HG03159 (cell line): Measurements from ENCODE around the gene HMCN2.

ENCODE experiments used
- ATAC-seq: cut with Tn5 transposase; IDR thresholded peaks from one replicate; pipeline ENCODE4 v1.9.1; 2021; ENCODE audit warnings: mild to moderate bottlenecking, moderate library complexity; ENCODE audit not compliant: unreplicated experiment

HMCN2 gene

DNA sequence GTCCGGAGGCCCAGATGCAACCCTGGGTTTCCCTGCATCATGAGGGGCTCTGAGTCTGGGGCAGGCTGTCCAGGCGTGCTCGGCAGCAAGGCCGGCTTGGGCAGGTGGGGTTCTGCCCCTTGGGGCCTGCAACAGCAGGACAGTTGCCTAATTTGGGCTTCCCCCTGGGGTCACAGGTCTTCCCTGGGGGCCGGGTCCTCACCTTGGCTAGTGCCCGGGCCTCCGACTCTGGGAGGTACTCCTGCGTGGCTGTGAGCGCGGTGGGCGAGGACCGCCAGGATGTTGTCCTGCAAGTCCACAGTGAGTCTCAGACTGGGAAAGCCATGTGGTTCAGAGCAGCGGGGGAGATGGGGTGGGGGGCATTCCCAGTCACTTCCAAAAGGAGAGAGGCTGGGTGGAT lies 97.1 kb downstream of the HMCN2 start:
- no peak for ATAC-seq

DNA sequence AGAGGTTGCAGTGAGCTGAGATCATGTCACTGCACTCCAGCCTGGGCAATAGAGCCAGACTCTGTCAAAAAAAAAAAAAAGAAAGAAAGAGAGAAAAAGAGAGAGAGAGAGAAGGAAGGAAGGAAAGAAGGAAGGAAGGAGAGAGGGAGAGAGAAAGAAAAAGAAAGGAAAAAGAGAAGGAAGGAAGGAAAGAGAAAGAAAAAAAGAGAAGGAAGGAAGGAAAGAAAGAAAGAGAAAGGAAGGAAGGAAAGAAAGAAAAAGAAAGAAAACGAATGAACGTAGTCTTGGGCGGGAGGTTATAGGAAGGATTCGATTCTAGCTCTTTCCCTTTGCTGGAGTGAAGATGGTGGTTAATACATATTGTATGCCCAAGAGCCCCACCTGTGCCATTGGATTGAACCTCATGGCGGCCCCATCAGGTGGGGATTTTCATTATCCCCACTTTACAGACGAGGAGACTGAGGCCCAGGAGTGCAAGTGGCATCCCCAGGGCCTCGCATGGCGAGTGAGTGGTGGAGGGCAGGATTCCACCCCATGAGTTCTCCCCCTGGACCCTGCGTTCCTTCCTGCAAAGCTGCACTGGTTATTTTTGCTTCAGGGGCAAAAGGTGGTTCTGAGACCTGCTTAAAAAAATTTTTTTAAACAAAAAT lies 98.3 kb downstream of the HMCN2 start:
- ATAC-seq, result no peak

GRCh38 chr9:130364619-130365322 lies 99.2 kb downstream of the HMCN2 start:
- ATAC-seq, result no peak

- ATAC-seq, result no peak
These were observed 99.8 kb downstream of the HMCN2 start for GRCh38 chr9:130365323-130365721.

GRCh38 chr9:130366072-130366471 lies 100.5 kb downstream of the HMCN2 start:
- ATAC-seq, result no peak

DNA sequence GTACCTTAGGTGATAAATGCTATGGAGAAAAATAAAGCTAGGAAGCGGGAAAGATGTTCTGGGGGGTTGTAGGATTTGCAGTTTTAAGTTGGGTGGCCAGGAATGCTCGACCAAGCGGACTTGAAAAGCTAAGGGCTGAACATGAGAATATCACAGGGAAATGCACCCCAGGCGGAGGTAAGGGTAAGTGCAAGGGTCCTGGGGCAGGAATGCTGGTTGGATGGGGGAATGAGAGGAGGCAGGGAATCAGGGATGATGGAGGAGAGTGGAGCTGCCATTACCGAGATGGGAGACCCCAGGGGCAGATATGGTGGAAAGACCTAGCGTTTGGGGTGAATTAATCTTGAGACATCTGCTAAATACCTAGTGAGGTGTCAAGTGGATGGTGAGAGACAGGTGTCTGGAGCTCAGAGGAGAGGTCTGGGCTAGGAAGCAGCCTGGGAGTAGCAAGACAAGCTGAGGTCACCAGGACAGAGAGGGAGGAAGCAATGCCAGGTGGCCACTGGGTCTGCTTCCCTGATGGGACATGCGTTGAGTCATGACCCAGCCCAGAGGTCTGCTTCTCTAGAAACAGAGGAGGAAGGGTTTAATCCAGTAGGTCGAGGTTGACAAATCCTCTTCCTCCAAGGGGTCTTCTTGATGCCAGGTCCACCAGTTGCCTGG lies 101.5 kb downstream of the HMCN2 start:
- no peak for ATAC-seq

DNA sequence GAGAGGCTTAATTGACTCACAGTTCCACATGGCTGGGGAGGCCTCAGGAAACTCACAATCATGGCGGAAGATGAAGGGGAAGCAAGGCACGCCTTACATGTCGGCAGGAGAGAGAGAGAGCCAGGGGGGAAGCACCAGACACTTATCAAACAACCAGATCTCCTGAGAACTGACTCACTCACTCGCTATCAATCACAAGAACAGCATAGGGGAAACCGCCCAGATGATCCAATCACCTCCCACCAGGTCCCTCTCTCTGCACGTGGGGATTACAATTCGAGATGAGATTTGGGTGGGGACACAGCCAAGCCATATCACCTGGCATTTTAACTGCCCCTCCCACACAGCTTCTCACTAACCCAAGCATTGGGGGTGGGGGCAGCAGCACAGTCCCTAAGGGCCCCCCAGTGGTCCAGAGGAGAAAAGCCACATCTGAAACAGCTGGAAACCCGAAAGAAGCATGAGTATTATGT lies 103.1 kb downstream of the HMCN2 start:
- ATAC-seq, result no peak

DNA sequence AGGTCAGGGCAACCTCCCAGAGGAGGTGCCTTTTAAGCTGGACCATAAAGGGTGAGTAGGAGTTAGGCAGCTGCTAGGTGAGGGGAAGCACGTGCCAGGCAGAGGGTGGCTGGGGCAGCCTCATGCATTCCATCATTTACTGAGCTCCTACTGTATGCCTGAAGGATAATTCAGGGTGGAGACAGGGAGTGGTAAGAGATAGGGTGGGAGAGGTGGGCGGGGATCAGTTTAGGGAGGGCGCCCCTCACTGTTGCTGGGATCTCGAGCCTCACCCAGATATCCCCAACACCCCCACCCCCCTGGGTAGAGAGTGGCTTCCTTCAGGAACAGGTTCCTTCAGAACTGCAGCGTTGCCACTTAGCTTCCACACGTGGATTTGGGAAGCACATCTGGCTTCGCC lies 104.7 kb downstream of the HMCN2 start:
- no peak for ATAC-seq

DNA sequence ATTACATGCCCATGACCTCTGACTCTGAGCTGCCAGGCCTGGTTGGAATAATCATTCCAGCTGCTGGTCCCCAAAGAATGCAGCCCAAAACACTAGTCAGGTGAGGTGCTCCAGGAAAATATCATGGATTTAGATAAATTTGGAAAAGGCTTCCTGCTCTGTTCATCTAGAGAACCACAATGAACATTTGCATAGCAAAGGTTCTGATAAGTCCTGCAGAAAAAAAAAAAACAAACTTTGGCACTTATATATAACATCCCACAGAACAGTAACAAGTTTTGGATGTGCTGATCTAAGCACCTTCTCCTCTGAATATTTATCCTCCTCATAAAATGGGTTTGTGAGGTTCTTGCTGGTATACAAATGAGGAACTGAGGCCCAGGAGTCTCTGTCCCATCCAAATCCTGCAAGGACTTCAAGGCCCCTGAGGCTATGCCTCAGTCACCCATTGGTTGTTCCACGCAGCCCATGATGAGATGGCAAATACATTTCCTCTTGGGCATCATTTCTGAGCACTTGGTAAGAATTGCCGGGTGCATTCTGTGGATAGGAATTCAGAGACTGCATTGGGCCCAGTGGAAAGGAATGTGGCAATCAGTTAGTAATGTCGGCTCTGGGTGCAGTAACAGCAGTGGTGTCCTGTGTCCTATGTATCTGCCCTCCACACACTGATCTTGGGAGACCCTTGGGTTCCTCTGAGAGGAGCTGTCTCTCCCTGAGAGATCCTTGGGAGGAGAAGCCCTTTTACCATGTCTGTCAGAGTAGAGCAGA lies 105.8 kb downstream of the HMCN2 start:
- ATAC-seq, result no peak

- no peak for ATAC-seq
These were observed 106.5 kb downstream of the HMCN2 start for GRCh38 chr9:130372057-130372456.

DNA sequence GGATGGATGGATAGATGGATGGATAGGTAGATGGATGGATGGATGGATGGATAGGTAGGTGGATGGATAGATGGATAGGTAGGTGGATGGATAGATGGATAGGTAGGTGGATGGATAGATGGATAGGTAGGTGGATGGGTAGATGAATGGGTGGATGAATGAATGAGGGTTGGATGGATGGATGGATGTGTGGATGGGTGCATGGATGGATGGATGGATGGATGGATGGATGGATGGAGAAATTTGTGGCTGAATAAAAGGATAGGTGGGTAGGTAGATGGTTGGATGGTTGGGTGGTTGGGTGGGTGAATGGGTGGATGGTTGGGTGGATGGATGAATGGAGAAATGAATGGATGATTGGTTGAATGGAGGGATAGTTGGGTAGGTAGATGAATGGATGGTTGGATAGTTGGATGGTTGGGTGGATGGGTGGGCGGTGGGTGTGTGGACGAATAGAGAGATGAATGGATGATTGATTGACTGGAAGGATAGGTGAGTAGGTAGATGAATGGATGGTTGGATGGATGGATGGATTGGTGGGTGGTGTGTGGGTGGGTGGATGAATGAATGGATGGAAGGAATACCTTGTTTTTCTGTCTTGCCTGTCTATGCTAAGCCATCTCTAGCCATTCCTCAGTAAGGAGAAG lies 108.2 kb downstream of the HMCN2 start:
- ATAC-seq, result no peak

DNA sequence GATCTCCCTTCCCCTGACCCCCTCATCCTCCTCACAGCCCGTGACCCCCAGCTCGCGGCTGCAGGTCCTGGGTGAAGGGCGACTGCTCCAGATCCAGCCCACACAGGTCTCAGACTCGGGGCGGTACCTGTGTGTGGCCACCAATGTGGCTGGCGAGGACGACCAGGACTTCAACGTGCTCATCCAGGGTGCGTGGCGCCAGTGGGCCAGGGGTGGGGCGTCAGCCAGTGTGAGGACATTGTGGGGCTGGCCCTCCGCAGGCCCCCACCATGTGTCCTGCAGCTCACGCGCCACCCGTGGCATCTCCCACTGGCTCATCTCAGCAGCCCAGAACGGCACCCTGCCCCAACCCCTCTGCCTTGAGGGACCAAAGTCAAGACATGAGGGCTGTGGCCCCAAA lies 112.1 kb downstream of the HMCN2 start:
- ATAC-seq, result no peak

- no peak for ATAC-seq
These were observed 113.5 kb downstream of the HMCN2 start for GRCh38 chr9:130378875-130379648.

DNA sequence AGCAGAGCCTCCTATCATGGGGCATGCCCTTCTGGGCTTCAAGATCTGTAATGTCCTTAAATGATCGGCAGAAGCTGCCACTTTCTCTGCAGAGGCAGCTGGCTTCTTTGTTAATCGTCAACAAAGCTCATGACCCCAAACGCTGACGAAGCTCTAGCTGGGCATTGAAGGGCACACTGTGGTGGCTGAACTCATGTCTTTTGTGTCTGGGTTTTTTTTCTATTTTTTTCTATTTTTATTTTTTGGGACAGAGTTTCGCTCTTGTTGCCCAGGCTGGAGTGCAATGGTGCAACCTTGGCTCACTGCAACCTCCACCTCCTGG lies 114.0 kb downstream of the HMCN2 start:
- ATAC-seq, result no peak

DNA sequence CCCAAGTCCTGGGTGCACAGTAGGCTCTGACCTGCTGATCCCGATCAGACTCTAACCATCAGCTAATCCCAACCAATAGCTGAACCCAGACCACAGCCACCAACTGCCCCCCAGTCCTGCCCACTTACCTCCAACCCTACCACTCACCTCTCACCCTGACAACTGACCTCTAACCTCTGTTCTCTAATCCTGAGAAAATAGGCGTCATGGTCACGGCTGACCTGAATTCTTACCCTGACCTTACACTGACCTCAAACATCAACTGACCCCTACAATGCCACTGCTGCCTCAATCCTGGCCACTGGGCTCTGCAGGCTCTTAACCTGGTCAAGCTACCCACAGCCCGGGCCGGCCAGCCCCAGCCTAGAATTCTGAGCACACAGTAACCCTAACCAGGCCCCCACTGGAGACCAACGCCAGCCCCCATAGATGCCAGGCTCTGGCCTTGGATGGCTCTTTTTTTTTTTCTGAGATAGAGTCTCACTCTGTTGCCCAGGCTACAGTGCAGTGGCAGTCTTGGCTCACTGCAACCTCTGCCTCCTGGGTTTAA lies 115.4 kb downstream of the HMCN2 start:
- ATAC-seq, result no peak

- no peak for ATAC-seq
These were observed 116.1 kb downstream of the HMCN2 start for GRCh38 chr9:130381660-130382059.

DNA sequence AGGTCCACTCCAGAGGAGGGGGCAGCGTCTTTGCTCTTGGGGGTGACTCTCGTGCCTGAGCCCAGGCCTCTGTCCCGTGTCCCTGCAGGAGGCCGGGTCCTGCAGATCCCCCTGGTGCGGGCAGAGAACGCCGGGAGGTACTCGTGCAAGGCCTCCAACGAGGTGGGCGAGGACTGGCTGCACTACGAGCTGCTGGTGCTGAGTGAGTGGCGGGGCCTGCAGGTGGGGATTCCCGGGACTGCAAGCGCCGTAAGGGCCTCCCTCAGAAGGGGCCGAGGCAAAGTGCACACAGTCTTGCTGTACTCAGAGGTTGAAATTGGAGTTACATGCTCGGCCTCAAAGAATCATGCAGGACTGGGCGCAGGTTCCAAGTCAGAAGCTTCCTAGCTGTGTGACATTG lies 116.5 kb downstream of the HMCN2 start:
- ATAC-seq, result no peak

GRCh38 chr9:130382636-130383349 lies 117.2 kb downstream of the HMCN2 start:
- no peak for ATAC-seq

DNA sequence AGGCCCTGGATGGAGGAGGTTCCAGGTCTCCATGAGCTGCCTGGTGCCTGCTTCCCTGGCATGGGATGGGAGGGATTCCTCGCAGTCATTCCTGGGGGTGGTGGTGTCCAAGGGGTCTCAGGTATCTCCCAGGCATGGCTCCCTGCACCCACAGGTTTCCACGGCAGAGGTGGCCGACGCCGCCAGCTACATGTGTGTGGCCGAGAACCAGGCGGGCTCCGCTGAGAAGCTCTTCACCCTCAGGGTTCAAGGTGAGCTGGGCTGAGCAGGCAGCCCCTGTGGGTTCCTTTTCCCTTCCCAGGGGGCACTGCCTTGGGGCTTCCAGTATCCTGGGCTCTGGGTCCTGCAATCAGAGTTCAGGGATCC lies 117.8 kb downstream of the HMCN2 start:
- no peak for ATAC-seq
